Endothelial cell of umbilical vein (primary cell): ENCODE measurements around the gene SUSD5. TPM values are rescaled to one million over a fixed set of nuclear protein-coding genes. Genes with fewer than 3 reads are reported as not detected.

Source experiments
- BruUV-seq: library from RNA; stranded (reverse); fragments of 400-500 nt; replicated peaks from 2 replicates; lab custom pipeline; 2021; lab: Mats Ljungman, UMichigan
- CTCF ChIA-PET: fragments of 300-600, 350-600 bp; sonication (Branson Sonifier 250); formaldehyde crosslinking; loops from one replicate; lab custom pipeline; 2021; ENCODE audit warnings: antibody characterized with exemption, inconsistent platforms; lab: Charles Lee
- POLR2A ChIA-PET: fragments of 300-600, 350-600 bp; sonication (Branson Sonifier 250); formaldehyde crosslinking; loops from one replicate; lab custom pipeline; 2021; ENCODE audit warnings: antibody characterized with exemption, inconsistent platforms; lab: Charles Lee
- DNase-seq: peaks from one replicate; pipeline ENCODE4 v3.0.0-alpha.2; 2011; ENCODE audit warnings: low read depth, low spot score
- FAIRE-seq: peaks from 2 replicates; lab custom pipeline; 2011; peaks lifted over from hg19 to GRCh38; lab: Jason Lieb, UNC
- H2AFZ ChIP-seq: 2 replicates; pipeline ENCODE4 v1.6.0; 2012; ENCODE audit warnings: low read depth, low read length, control low read depth, inconsistent platforms
- H3K27ac ChIP-seq: 2 replicates; pipeline ENCODE4 v1.5.1; 2011; ENCODE audit warnings: low read depth, mild to moderate bottlenecking, control low read depth, low read length, moderate library complexity; ENCODE audit not compliant: insufficient read depth
- H3K27me3 ChIP-seq, 2 experiments: 2 replicates each; pipeline versions ENCODE4 v1.6.0 to v1.6.1; 2011; ENCODE audit warnings: low read length in 2 of 2, mixed read lengths in 1 of 2; ENCODE audit not compliant: control insufficient read depth in 2 of 2, insufficient read depth in 2 of 2
- H3K36me3 ChIP-seq, 2 experiments: 2 replicates in 1 of 2; 3 replicates in 1 of 2; pipeline ENCODE4 v1.5.1; 2011; ENCODE audit warnings: low read length in 2 of 2, mild to moderate bottlenecking in 1 of 2, moderate library complexity in 1 of 2; ENCODE audit not compliant: control insufficient read depth in 2 of 2, insufficient read depth in 2 of 2; ENCODE audit errors: extremely low read depth in 1 of 2
- H3K4me1 ChIP-seq: 3 replicates; pipeline ENCODE4 v1.5.1; 2011; ENCODE audit warnings: mild to moderate bottlenecking, low read length; ENCODE audit not compliant: control insufficient read depth, insufficient read depth; ENCODE audit errors: extremely low read depth
- H3K4me2 ChIP-seq: 2 replicates; pipeline ENCODE4 v1.6.1; 2011; ENCODE audit warnings: low read length, control low read depth, mixed read lengths; ENCODE audit not compliant: insufficient read depth
- H3K4me3 ChIP-seq, 3 experiments: fragments of 200-600 bp in 1 of 3; sonication (generic), shearing (Covaris generic) in 1 of 3; replicated peaks in 1 of 3; 2 replicates each; pipeline ENCODE4 v1.5.1; 2011 to 2016; ENCODE audit warnings: control low read depth in 3 of 3, low read length in 3 of 3, mild to moderate bottlenecking in 2 of 3, inconsistent platforms in 1 of 3, low read depth in 1 of 3, moderate library complexity in 1 of 3; ENCODE audit not compliant: insufficient read depth in 1 of 3
- H3K79me2 ChIP-seq: 2 replicates; pipeline ENCODE4 v1.6.0; 2012; ENCODE audit warnings: low read length, inconsistent platforms; ENCODE audit not compliant: control insufficient read depth, insufficient read depth
- H3K9ac ChIP-seq: replicated peaks from 2 replicates; pipeline ENCODE3; 2011; ENCODE audit warnings: low read length, control low read depth; ENCODE audit not compliant: insufficient read depth; ENCODE audit errors: extremely low read depth
- H3K9me1 ChIP-seq: replicated peaks from 3 replicates; pipeline ENCODE4 v1.6.0; 2011; ENCODE audit warnings: mild to moderate bottlenecking, low read length; ENCODE audit not compliant: control insufficient read depth, insufficient read depth; ENCODE audit errors: extremely low read depth
- H3K9me3 ChIP-seq: replicated peaks from 2 replicates; pipeline ENCODE4 v1.5.1; 2012; ENCODE audit warnings: low read length, inconsistent platforms; ENCODE audit not compliant: control insufficient read depth, insufficient read depth
- H4K20me1 ChIP-seq: replicated peaks from 2 replicates; pipeline ENCODE3; 2011; ENCODE audit warnings: mild to moderate bottlenecking, low read length; ENCODE audit not compliant: control insufficient read depth, insufficient read depth; ENCODE audit errors: extremely low read depth
- EZH2 ChIP-seq: IDR thresholded peaks from 2 replicates; pipeline ENCODE4 v1.6.1; 2012; ENCODE audit warnings: borderline replicate concordance, low read depth, mild to moderate bottlenecking, moderate library complexity, low read length, inconsistent platforms; ENCODE audit not compliant: severe bottlenecking
- FOS ChIP-seq: IDR thresholded peaks from 2 replicates; pipeline ENCODE4 v1.6.1; 2011; ENCODE audit warnings: mild to moderate bottlenecking, low read length, moderate library complexity, borderline replicate concordance; ENCODE audit not compliant: insufficient read depth
- JUN ChIP-seq: IDR thresholded peaks from 2 replicates; pipeline ENCODE4 v1.6.1; 2011; ENCODE audit warnings: borderline replicate concordance, low read depth; ENCODE audit not compliant: insufficient read length, insufficient read depth
- MYC ChIP-seq: IDR thresholded peaks from one replicate; pipeline ENCODE4 v1.6.1; 2011; ENCODE audit warnings: mild to moderate bottlenecking, low read depth, low read length
- dilution Hi-C: fragments of 300-500 bp; cut with MboI; formaldehyde crosslinking; loops from one replicate; pipeline ENCODE4 v1.15.0; 2019; ENCODE audit warnings: low sequenced_read_pairs; ENCODE audit not compliant: extremely low pct_ligation_motif_present
- intact Hi-C: fragments of 100-400 bp; cut with micrococcal nuclease; formaldehyde crosslinking; loops from one replicate; pipeline ENCODE4 v1.10.0; 2022
- polyA plus RNA-seq, 4 experiments: library from polyadenylated mRNA; depleted of rRNA in 3 of 4; stranded (reverse) in 3 of 4; unstranded in 1 of 4; fragments of >200 nt; gene quantifications; 2 replicates each; pipeline versions ENCODE4 v1.2.1 to v1.2.3, GENCODE V29; 2011 to 2012; ENCODE audit warnings: missing spikeins in 1 of 4
- total RNA-seq: library from RNA; stranded (reverse); gene quantifications from 2 replicates; pipeline ENCODE4 v1.2.3, GENCODE V29; 2021

Gene SUSD5
- total and polyA plus RNA-seq, 2 donors (not counting 3 experiments of a cell fraction or from before 2014, with no cell fraction given) = 7.7 to 18.8 TPM

DNA sequence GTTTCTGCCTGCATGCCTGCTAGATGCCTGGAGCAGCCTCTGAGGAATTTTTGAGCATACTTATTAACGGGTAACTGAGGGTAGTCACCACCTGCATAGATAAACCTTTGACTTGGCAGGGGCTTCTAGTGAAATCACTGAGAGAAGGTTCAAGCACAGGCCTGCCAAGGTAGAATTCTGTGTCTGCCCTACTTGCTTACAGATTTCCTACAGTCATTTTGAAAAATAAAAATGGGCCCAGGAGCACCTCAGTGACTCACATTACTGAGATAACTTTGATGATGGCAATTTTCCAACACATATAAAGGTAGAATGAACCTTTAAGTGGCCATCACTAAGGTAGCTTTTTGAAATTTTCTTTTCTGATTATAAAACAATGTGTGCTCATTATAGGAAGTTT, 94.0 kb downstream of the SUSD5 start:
- no peak for FAIRE-seq
- no peak overlapping the region for H3K4me3 ChIP-seq
- H3K4me1 ChIP-seq = no peaks in the 10 kb centered on the region
- peaks cover 9 to 18% of the 10 kb centered on the region in 2 experiments for H3K36me3 ChIP-seq
- DNase-seq = no peak
- TF ChIP-seq MYC (no peak), EZH2 (no peak), JUN (no peak)
- BruUV-seq = no TSS peak
- H3K27ac ChIP-seq = no peak overlapping the region
- H3K9me3 ChIP-seq = no peaks in the 10 kb centered on the region
- H3K27me3 ChIP-seq = no peaks in the 10 kb centered on the region
- intact Hi-C loops (no loop called here), dilution Hi-C loops (no loop called here)
- no peak overlapping the region for H3K9ac ChIP-seq
- no peak overlapping the region for H3K4me2 ChIP-seq
- H2AFZ ChIP-seq = no peak overlapping the region
- no peaks in the 10 kb centered on the region for H4K20me1 ChIP-seq
- ChIA-PET CTCF (interaction anchor here (0.7 to 1.5 kb wide), 2 partner anchors 154 to 248 kb away, joined by 3 to 10 read pairs; no protein-coding TSS in a partner anchor), POLR2A (no interaction called here)
- H3K9me1 ChIP-seq = no peaks in the 10 kb centered on the region
- no peaks in the 10 kb centered on the region for H3K79me2 ChIP-seq

DNA sequence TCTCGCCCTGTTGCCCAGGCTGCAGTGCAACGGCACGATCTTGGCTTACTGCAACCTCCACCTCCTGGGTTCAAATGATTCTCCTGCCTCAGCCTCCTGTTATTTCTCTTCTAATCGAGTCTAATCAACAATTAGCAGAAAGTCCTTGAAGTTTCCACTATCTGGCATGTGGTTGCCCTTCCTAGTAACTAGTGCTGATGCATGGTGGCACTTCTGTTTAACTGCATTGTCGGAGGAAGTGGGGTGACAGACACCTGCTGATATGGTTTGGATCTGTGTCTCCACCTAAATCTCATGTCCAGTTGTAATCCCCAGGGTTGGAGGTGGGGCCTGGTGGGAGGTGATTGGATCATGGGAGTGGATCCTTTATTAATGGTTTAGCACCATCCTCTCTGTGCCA, 95.6 kb downstream of the SUSD5 start:
- no peak for FAIRE-seq

More for the DNA sequence above, 95.6 kb downstream of the SUSD5 start:
- Histone ChIP-seq H3K9me3 (no peaks in the 10 kb centered on the region), H3K79me2 (peaks cover 11% of the 10 kb centered on the region), H3K27me3 (no peaks in the 10 kb centered on the region), H3K36me3 (peaks cover 9 to 20% of the 10 kb centered on the region in 2 experiments), H3K4me2 (no peak overlapping the region), H3K9ac (no peak overlapping the region), H3K4me3 (no peak overlapping the region), H4K20me1 (no peaks in the 10 kb centered on the region), H3K27ac (no peak overlapping the region), H3K4me1 (no peaks in the 10 kb centered on the region), H3K9me1 (no peaks in the 10 kb centered on the region), H2AFZ (no peak overlapping the region)
- no TSS peak for BruUV-seq
- ChIA-PET POLR2A (no interaction called here), CTCF (interaction anchor here (2.6 kb wide), 1 partner anchor 250 kb away, joined by 8 read pairs; no protein-coding TSS in a partner anchor)
- intact Hi-C loops = no loop called here
- no peak for TF ChIP-seq JUN
- no peak for TF ChIP-seq FOS
- no peak for TF ChIP-seq EZH2
- no peak for TF ChIP-seq MYC
- no peak for DNase-seq
- dilution Hi-C loops = no loop called here
